Stomach smooth muscle (tissue), 2 donors: ENCODE results near the gene PRSS27.
A peak's percentile ranks its signal among the peaks of the same experiment; 100 is the strongest.

Experiments used
- H3K27ac ChIP-seq: one replicate; pipeline ENCODE4 v1.7.0; 2013; ENCODE audit warnings: mild to moderate bottlenecking, low read length, inconsistent platforms
- H3K27me3 ChIP-seq, 2 donors: one replicate each; pipeline ENCODE4 v1.7.0; 2013; ENCODE audit warnings: low read length in 2 of 2; ENCODE audit not compliant: insufficient read depth in 2 of 2, control insufficient read depth in 1 of 2
- H3K36me3 ChIP-seq, 2 donors: one replicate each; pipeline ENCODE4 v1.7.0; 2013; ENCODE audit warnings: low read length in 2 of 2; ENCODE audit not compliant: control insufficient read depth in 2 of 2, insufficient read depth in 2 of 2
- H3K4me1 ChIP-seq: one replicate; pipeline ENCODE4 v1.7.0; 2013; ENCODE audit warnings: low read length; ENCODE audit not compliant: control insufficient read depth, insufficient read depth
- H3K4me3 ChIP-seq, 2 donors: one replicate each; pipeline ENCODE4 v1.7.0; 2013; ENCODE audit warnings: low read length in 2 of 2
- H3K9ac ChIP-seq, 2 donors: one replicate each; pipeline ENCODE4 v1.7.0; 2013; ENCODE audit warnings: low read length in 2 of 2, mild to moderate bottlenecking in 1 of 2
- H3K9me3 ChIP-seq, 2 donors: one replicate each; pipeline ENCODE4 v1.7.0; 2013; ENCODE audit warnings: low read length in 2 of 2; ENCODE audit not compliant: control insufficient read depth in 2 of 2
- donor health status: healthy.
- donor health status: Pancreatic carcinoma.

PRSS27 gene

DNA sequence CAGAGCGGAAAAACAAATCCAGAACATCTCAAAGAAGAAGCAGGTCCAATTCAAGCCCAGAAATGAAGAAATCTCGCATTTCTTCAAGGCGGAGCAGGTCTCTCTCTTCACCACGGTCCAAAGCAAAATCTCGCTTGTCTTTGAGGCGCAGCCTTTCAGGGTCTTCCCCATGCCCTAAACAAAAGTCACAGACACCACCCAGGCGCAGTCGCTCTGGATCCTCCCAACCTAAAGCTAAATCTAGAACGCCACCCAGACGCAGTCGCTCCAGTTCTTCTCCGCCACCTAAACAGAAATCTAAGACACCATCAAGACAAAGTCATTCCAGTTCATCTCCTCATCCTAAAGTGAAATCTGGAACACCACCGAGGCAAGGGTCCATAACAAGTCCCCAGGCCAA lies 42.7 kb upstream of the PRSS27 start:
- Histone ChIP-seq H3K4me1 (peaks cover 3% of the 10 kb centered on the region), H3K4me3 (no peak overlapping the region), H3K36me3 (peaks cover 89 to 95% of the 10 kb centered on the region in 2 donors), H3K9me3 (no peaks in the 10 kb centered on the region), H3K27ac (no peak overlapping the region), H3K9ac (no peak overlapping the region), H3K27me3 (no peaks in the 10 kb centered on the region)

DNA sequence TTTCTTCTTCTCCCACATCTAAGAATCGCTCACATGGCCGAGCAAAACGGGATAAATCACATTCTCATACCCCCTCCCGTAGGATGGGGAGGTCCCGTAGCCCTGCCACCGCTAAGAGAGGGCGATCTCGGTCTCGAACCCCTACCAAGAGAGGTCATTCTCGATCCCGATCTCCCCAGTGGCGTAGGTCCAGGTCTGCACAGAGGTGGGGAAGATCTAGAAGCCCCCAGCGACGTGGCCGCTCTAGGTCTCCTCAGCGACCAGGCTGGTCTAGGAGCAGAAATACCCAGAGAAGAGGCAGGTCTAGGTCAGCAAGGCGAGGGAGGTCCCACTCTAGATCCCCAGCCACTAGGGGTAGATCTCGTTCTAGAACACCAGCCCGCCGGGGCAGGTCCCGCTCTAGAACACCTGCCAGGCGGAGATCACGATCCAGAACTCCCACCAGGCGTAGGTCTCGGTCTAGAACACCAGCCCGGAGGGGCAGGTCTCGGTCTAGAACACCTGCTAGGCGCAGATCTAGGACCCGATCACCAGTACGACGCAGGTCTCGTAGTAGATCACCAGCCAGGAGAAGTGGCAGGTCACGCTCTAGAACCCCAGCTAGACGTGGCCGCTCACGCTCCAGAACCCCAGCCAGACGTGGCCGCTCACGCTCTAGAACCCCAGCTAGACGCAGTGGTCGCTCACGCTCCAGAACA lies 42.0 kb upstream of the PRSS27 start:
- Histone ChIP-seq H3K4me1 (peaks cover 2% of the 10 kb centered on the region), H3K36me3 (peaks cover 86 to 94% of the 10 kb centered on the region in 2 donors), H3K9me3 (no peaks in the 10 kb centered on the region), H3K9ac (no peak overlapping the region), H3K4me3 (no peak overlapping the region), H3K27me3 (no peaks in the 10 kb centered on the region), H3K27ac (no peak overlapping the region)

DNA sequence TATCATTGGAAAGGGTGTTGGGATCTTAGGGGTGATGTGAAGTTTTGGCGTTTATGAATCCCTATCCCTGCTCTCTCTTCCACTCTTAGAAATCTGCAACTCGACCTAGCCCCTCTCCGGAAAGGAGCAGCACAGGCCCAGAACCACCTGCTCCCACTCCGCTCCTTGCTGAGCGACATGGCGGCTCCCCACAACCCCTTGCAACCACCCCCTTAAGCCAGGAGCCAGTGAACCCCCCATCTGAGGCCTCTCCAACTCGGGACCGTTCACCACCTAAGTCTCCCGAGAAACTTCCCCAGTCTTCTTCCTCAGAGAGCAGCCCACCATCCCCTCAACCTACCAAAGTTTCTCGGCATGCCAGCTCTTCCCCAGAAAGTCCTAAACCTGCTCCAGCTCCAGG lies 41.4 kb upstream of the PRSS27 start:
- Histone ChIP-seq H3K27me3 (no peaks in the 10 kb centered on the region), H3K27ac (no peak overlapping the region), H3K9ac (no peak overlapping the region), H3K4me1 (peaks cover 2% of the 10 kb centered on the region), H3K9me3 (no peaks in the 10 kb centered on the region), H3K36me3 (peaks cover 83 to 89% of the 10 kb centered on the region in 2 donors), H3K4me3 (no peak overlapping the region)

DNA sequence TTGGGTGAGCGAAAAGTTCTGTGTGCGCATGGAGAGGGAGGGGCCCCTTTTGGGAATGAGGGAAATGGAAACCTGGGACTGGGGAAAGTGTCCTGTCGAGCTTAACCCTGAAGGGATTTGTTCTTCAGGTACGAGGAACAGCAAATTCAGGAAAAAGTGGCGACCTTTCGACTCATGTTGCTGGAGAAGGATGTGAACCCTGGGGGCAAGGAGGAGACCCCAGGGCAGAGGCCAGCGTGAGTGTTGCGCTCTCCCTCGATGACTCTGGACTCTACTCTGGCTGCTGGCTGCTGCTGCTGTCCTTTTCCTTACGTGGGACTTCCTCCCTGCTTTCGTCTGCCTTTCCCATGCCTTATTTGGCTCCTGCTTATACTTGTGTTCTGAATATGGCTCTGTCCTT lies 37.3 kb upstream of the PRSS27 start:
- Histone ChIP-seq H3K36me3 (peaks cover 50 to 51% of the 10 kb centered on the region in 2 donors), H3K4me1 (peaks cover 28% of the 10 kb centered on the region), H3K27ac (no peak overlapping the region), H3K9ac (no peak overlapping the region), H3K9me3 (no peaks in the 10 kb centered on the region), H3K27me3 (no peaks in the 10 kb centered on the region), H3K4me3 (no peak overlapping the region)

DNA sequence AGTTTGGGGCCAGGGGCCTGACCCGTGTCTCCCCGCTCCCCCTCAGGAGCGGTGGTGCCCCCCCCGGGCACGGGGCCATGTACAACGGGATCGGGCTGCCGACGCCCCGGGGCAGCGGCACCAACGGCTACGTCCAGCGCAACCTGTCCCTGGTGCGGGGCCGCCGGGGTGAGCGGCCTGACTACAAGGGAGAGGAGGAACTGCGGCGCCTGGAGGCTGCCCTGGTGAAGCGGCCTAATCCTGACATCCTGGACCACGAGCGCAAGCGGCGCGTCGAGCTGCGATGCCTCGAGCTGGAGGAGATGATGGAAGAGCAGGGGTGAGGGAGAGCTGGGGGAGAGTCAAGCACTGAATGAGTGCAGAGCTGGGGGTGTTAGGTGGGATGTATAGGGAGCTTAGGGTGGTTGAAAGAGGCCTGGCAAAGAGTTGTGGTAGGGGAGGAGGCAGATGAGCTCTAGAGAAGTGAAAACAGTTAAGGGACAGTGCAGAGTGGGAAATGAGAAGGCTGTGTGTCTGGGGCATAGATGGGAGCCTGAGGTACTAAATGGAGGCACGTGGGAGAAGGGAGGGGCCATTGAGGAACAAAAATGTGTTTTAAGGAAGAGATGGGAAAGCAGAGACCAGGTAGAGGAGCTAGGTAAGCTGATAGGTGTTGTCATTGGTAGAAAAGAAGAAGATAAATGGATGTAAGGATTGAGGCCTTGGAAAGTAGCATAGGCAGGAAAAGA lies 36.4 kb upstream of the PRSS27 start:
- Histone ChIP-seq H3K9me3 (no peaks in the 10 kb centered on the region), H3K4me1 (peaks cover 35% of the 10 kb centered on the region), H3K36me3 (peaks cover 41 to 42% of the 10 kb centered on the region in 2 donors), H3K9ac (no peak overlapping the region), H3K27me3 (no peaks in the 10 kb centered on the region), H3K4me3 (peak overlapping the region in 1 of 2 donors; percentile 95), H3K27ac (no peak overlapping the region)

DNA sequence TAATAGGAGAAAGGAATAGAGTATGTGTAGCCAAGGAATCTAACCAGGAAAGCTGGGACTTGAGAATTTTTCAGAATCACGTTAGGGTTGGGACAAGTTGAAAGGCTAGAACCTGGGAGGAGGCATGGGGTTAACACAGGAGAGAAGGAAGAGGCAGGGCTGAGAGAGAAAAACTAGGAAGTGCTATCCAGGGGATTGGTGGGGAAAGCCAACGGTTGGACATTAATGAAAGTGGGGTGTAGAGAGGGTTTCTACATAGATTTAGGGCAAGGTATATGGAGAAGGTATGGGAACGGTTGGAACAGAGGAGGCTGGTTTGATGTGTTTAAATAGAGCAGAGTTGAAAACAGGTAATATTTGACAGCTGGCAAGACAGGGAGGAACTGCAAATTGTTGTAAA lies 35.1 kb upstream of the PRSS27 start:
- Histone ChIP-seq H3K9ac (peak overlapping the region; percentile 6 to 24), H3K9me3 (no peaks in the 10 kb centered on the region), H3K4me1 (peaks cover 36% of the 10 kb centered on the region), H3K36me3 (peaks cover 30 to 33% of the 10 kb centered on the region in 2 donors), H3K27ac (no peak overlapping the region), H3K27me3 (no peaks in the 10 kb centered on the region), H3K4me3 (peak overlapping the region; percentile 87 to 95)

DNA sequence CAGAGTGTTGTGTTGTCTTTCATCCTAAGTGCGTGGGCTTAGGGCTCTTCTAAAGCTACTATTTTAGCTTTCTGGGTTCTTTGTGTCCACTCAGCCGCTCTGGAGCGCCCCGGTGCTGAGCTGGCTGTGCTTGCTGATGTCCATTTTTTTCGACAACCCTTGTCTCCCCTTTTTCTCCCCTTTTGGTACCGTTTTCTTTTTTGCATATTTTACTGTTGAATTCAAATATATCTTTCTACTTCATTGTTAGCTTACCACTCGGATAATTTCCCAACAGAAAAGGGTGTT lies 33.7 kb upstream of the PRSS27 start:
- no peaks in the 10 kb centered on the region for H3K27me3 ChIP-seq
- peaks cover 15 to 18% of the 10 kb centered on the region in 2 donors for H3K36me3 ChIP-seq
- H3K27ac ChIP-seq: peak overlapping the region; percentile 98
- no peaks in the 10 kb centered on the region for H3K9me3 ChIP-seq
- peak overlapping the region; percentile 87 to 95 for H3K4me3 ChIP-seq
- H3K4me1 ChIP-seq: peaks cover 36% of the 10 kb centered on the region
- H3K9ac ChIP-seq: peak overlapping the region; percentile 73 to 97

DNA sequence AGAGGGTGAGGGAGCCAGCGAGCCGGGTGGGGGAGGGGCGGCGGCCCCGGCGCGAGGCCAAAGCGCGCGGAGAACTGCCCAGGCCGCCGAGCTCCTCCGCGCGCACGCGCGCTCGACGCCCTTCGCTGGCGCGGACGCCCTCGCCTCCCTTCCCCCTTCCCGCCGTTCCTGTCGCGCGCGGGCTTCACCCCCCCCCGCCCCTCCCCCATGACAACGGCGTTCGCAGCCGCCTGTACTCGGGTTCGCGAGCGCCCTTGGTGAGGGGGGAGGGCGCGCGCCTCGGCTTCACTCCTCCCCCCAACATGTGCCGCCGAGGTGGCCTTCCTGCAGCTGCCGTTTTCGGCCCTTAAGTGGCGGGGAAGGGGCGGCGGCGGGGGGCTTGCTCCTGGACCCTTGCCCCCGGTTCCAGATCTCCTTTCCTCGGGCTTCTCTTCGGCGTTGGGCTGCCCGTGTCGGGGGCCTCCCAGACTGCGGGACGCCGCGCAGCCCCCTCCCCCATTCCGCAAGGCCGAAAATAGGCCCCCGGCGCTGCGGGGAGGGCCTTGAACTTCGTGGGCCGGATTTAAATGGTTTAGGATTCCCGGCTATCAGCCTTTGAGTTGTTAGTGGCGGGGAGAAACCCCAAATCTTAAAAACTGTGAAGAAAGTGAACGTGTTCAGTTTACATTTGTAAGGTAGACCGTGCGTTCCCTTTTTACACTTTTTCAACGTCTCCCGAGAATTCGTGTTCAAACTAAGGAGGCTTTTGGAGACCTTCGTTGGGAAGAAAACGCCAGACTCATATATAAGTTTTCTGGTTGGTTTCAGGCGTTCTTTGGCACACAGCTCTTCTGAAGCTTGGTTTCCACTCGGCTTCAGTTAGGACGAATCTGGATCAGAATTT lies 33.1 kb upstream of the PRSS27 start:
- Histone ChIP-seq H3K27ac (peak overlapping the region; percentile 98), H3K36me3 (peaks cover 11 to 12% of the 10 kb centered on the region in 2 donors), H3K9ac (peak overlapping the region; percentile 97 to 99), H3K4me3 (peak overlapping the region; percentile 87 to 95), H3K27me3 (no peaks in the 10 kb centered on the region), H3K9me3 (no peaks in the 10 kb centered on the region), H3K4me1 (peaks cover 36% of the 10 kb centered on the region)

DNA sequence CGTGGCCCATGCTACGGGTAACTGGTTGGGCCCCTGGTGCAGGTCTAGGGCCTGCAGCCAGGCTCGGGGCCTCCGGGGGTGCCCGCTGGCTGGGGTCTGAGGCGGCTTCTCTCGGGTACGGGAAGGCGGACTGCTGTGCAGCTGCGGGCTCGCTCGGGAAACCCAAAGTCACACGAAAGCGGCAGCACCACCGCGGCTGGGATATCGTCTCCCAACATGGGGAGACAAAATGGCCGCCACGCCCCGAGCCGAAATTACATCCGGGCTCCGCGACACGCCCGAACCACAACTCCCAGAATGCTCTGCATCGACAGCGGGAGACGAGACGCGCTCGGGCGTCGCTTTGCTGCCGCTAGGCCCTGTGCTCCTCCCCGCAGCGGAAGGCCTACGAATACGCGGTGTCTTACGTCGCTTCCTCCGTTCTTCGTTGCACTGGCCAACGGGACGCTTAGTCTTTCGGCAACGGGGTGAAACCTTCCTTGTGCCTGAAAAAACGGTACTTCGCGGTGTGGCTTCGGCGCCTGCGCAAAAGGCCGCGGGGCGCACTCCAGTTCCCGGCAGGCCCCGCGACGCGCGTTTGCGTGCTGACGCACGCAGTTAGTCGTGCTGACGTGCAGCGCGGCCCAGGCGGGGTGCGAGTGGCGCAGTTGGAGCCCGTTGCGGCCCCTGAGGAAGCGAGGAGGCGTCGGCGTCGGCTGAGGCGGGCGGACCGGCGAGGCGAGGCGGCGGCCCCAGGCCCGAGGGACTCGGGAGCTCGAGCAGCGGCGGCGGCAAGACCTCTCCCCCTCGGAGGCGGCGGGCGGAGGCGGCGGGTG lies 32.2 kb upstream of the PRSS27 start, which contains the start of gene SRRM2:
TSS of gene SRRM2 (plus strand) at position 604 of the 815 bp plus-strand sequence. CDS start 3,727 bp downstream, outside the sequence.
- Histone ChIP-seq H3K9me3 (no peaks in the 10 kb centered on the region), H3K4me1 (peaks cover 36% of the 10 kb centered on the region), H3K27me3 (no peaks in the 10 kb centered on the region), H3K27ac (peak within 1 kb of the TSS; percentile 98), H3K36me3 (peaks cover 3 to 4% of the 10 kb centered on the region in 2 donors), H3K9ac (peak within 1 kb of the TSS; percentile 97 to 99), H3K4me3 (peak within 1 kb of the TSS; percentile 94 to 95)

DNA sequence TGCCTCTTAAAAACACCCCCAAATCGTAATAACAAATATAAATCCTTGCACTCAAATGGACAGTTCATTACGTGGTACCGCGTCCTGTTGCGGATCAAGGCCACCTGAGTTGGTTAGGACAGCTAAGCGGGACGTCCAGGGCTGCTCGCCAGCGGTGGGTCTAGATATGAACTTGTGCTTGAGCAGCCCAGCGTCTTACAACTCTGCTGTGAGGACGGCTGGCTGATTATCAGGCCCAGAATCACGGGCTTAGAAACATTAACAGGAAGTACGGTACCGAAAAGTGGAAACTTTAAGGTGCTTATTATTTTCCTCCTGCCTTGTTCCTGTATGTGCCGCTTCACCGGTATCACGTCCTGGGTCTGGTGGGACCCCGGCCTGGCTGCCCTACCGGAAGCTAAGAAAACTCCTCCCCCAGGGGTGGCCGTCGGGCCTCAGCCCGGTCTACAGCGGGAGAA lies 31.6 kb upstream of the PRSS27 start:
- Histone ChIP-seq H3K36me3 (peaks cover 2 to 3% of the 10 kb centered on the region in 2 donors), H3K27ac (peak overlapping the region; percentile 98), H3K9me3 (no peaks in the 10 kb centered on the region), H3K4me3 (peak overlapping the region; percentile 94 to 95), H3K9ac (peak overlapping the region; percentile 97 to 99), H3K27me3 (no peaks in the 10 kb centered on the region), H3K4me1 (peaks cover 35% of the 10 kb centered on the region)
